HEK293T (cell line): ENCODE results near the gene CELF1.

Source experiments
- CTCF ChIA-PET: fragments of 350-600 bp; formaldehyde crosslinking; extraction: SDS; loops from one replicate; lab custom pipeline; 2021; ENCODE audit warnings: antibody characterized with exemption, inconsistent platforms; lab: Yijun Ruan, JAX
- POLR2A ChIA-PET: fragments of 350-600 bp; formaldehyde crosslinking; extraction: SDS; loops from one replicate; lab custom pipeline; 2020; ENCODE audit warnings: antibody characterized with exemption, inconsistent platforms; lab: Yijun Ruan, JAX
- DNase-seq: peaks from one replicate; pipeline ENCODE4 v3.0.0; 2012; ENCODE audit warnings: mixed read lengths; ENCODE audit errors: extremely low spot score
- ARNT ChIP-seq: fragments of 450-650 bp; IDR thresholded peaks from 2 replicates; pipeline ENCODE4 v1.6.1; 2017; ENCODE audit warnings: mild to moderate bottlenecking
- BHLHE40 ChIP-seq: fragments of 450-650 bp; IDR thresholded peaks from 2 replicates; pipeline ENCODE4 v1.6.1; 2016; ENCODE audit warnings: mild to moderate bottlenecking, moderate library complexity, borderline replicate concordance
- CTBP1 ChIP-seq: fragments of 450-650 bp; IDR thresholded peaks from 2 replicates; pipeline ENCODE4 v1.6.1; 2016; ENCODE audit warnings: borderline replicate concordance
- ELF4 ChIP-seq: fragments of 450-650 bp; IDR thresholded peaks from 2 replicates; pipeline ENCODE4 v1.6.1; 2017; ENCODE audit warnings: antibody characterized with exemption
- FOXA1 ChIP-seq: fragments of 450-650 bp; IDR thresholded peaks from 2 replicates; pipeline ENCODE4 v1.6.1; 2016; ENCODE audit warnings: mild to moderate bottlenecking
- FOXK2 ChIP-seq: fragments of 450-650 bp; IDR thresholded peaks from 2 replicates; pipeline ENCODE4 v1.6.1; 2016; ENCODE audit warnings: mild to moderate bottlenecking
- FOXM1 ChIP-seq: fragments of 450-650 bp; IDR thresholded peaks from 2 replicates; pipeline ENCODE4 v1.6.1; 2017; ENCODE audit warnings: mild to moderate bottlenecking, borderline replicate concordance
- HDGF ChIP-seq: fragments of 450-650 bp; IDR thresholded peaks from 2 replicates; pipeline ENCODE4 v1.6.1; 2017; ENCODE audit warnings: antibody characterized with exemption, borderline replicate concordance
- L3MBTL2 ChIP-seq: fragments of 450-650 bp; conservative IDR thresholded peaks from 2 replicates; pipeline ENCODE4 v1.6.1; 2016; ENCODE audit warnings: mild to moderate bottlenecking
- LEF1 ChIP-seq: fragments of 450-650 bp; IDR thresholded peaks from 2 replicates; pipeline ENCODE4 v1.6.1; 2017; ENCODE audit warnings: mild to moderate bottlenecking, borderline replicate concordance
- NFRKB ChIP-seq: fragments of 450-650 bp; IDR thresholded peaks from 2 replicates; pipeline ENCODE4 v1.6.1; 2016; ENCODE audit warnings: mild to moderate bottlenecking, moderate library complexity
- SP1 ChIP-seq: fragments of 450-650 bp; IDR thresholded peaks from 2 replicates; pipeline ENCODE4 v1.6.1; 2017
- SUZ12 ChIP-seq: fragments of 450-650 bp; IDR thresholded peaks from 2 replicates; pipeline ENCODE4 v1.6.1; 2016; ENCODE audit warnings: mild to moderate bottlenecking
- TARDBP ChIP-seq: fragments of 450-650 bp; IDR thresholded peaks from 2 replicates; pipeline ENCODE4 v1.6.1; 2016
- ZNF384 ChIP-seq: fragments of 450-650 bp; IDR thresholded peaks from 2 replicates; pipeline ENCODE4 v1.6.1; 2016
- TF ChIP-seq, protein P1 (sequence below): fragments of 450-650 bp; IDR thresholded peaks from 2 replicates; pipeline ENCODE4 v1.6.1; 2016

CELF1 gene

GRCh38 chr11:47441421-47441820 is 111.5 kb downstream of the CELF1 start:
- POLR2A ChIA-PET = no interaction called here
- CTCF ChIA-PET = no interaction called here
- no peak for DNase-seq
- TF ChIP-seq SP1 (no peak), L3MBTL2 (no peak), SUZ12 (no peak)
- TF ChIP-seq, protein P1, sequence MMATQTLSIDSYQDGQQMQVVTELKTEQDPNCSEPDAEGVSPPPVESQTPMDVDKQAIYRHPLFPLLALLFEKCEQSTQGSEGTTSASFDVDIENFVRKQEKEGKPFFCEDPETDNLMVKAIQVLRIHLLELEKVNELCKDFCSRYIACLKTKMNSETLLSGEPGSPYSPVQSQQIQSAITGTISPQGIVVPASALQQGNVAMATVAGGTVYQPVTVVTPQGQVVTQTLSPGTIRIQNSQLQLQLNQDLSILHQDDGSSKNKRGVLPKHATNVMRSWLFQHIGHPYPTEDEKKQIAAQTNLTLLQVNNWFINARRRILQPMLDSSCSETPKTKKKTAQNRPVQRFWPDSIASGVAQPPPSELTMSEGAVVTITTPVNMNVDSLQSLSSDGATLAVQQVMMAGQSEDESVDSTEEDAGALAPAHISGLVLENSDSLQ = no peak

DNA sequence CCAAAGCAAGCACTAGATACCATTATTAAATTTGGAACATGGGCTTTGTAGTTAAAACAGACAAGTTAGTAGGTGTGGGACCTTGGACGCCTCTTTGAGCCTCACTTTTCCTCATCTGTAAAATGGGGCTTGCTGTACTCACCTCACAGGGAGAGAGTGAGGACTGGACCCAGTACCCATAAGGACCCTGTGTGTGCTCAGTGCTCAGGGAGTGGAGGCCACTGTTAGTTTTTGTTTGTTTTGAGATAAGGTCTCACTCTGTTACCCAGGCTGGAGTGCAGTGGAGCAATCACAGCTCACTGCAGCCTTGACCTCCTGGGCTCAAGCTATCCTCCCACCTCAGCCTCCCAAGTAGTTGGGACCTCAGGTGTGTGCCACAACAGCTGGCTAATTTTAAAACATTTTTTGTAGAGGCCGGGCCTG is 112.9 kb downstream of the CELF1 start:
- CTCF ChIA-PET = no interaction called here
- TF ChIP-seq TARDBP (no peak), ELF4 (no peak), L3MBTL2 (no peak), FOXA1 (no peak), ARNT (no peak), CTBP1 (no peak), NFRKB (no peak), SP1 (no peak), SUZ12 (no peak), ZNF384 (no peak), FOXM1 (no peak), HDGF (no peak)
- TF ChIP-seq, protein P1 = no peak
- POLR2A ChIA-PET = no interaction called here
- DNase-seq = no peak

DNA sequence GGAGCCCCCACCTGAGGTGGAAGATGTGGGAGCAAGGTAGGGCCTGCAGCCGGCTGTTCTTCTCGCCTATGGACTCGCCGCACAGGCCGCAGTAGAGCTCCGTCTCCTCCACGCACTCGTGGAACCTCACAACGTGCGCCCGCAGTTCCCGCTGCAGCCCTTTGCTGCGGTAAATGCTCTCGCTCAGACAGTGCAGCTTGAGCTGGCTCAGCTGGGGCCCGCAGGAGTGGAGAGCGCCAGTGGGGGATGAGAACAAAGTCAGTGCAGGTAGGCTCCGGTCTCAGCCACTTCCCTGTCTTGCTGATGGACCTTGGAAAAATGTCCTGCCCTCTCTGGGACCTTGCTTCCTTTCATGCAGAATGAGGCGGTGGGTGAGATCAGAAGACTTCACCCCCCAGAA is 114.2 kb downstream of the CELF1 start:
- DNase-seq = no peak
- ChIA-PET POLR2A (interaction anchor here (0.6 kb wide), 1 partner anchor 611 kb away, joined by 3 read pairs; no protein-coding TSS in a partner anchor), CTCF (interaction anchor here (0.7 kb wide), 1 partner anchor 64 kb away, joined by 3 read pairs; no protein-coding TSS in a partner anchor)
- no peak for TF ChIP-seq ARNT
- no peak for TF ChIP-seq NFRKB
- TF ChIP-seq ELF4 = no peak
- TF ChIP-seq, protein P1 = no peak
- no peak for TF ChIP-seq TARDBP
- no peak for TF ChIP-seq BHLHE40
- TF ChIP-seq ZNF384 = no peak
- no peak for TF ChIP-seq SUZ12
- TF ChIP-seq L3MBTL2 = no peak
- no peak for TF ChIP-seq CTBP1
- no peak for TF ChIP-seq SP1
- no peak for TF ChIP-seq LEF1
- TF ChIP-seq FOXA1 = no peak
- no peak for TF ChIP-seq FOXK2
- no peak for TF ChIP-seq FOXM1
- TF ChIP-seq HDGF = no peak

DNA sequence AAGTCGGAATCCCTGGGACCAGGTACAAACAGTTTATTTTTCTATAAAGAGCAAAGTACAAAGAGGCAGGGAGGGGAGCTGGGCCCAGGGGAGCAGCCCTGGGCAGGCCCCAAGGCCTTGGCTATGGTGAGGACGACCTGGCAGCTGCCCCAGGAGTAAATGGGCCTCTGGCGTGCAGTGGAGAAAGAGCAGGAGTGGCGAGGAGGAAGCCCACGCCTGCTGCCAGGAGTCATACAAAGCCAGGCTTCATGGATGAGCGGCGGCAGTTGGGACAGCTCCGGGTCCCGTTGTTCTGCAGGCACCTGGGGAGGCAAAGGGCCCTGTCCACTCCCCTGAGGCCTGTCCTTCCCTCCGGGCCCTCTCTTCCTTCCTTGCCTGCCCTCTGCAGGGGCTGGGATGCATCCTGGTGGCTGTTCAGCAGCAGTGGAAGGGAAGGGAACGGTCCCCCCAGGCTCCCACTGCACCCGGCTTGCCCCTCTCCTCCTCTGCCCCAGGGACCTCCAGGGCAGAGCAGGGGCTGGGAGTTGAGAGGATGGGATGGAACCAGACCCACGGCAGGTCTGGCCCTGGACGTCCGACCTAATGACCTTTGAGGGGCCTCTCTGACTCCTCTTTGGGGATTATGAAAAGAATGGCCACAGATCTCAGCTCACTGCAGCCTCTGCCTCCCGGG is 115.0 kb downstream of the CELF1 start:
- ChIA-PET POLR2A (no interaction called here), CTCF (interaction anchor here (0.7 kb wide), 1 partner anchor 64 kb away, joined by 3 read pairs; no protein-coding TSS in a partner anchor)

DNA sequence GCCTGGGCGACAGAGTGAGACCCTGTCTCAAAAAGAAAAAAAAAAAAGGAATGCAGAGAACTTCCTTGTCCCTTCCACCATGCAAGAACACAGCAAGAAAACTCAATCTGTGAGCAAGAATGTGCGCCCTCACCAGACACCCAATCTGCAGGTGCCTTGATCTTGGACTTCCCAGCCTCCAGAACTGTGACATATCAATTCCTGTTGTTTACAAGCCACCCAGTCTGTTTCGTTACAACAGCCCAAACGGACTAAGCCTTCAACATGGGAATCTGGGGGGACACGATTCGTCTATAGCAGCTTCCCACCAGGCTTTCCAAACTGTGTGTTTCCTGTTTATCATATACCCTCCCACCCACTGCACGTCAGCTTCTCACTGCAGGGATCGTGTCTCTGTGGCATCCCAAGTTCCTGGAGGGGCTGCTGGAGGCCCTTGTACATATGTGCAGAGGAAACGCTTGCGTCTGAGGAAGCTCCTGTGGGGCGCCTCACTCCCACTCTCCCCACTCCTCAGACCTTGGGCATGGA is 115.7 kb downstream of the CELF1 start:
- CTCF ChIA-PET = no interaction called here
- TF ChIP-seq, protein P1 = no peak
- TF ChIP-seq L3MBTL2 = no peak
- no peak for TF ChIP-seq ZNF384
- no peak for TF ChIP-seq SUZ12
- TF ChIP-seq HDGF = no peak
- TF ChIP-seq FOXA1 = no peak
- no peak for TF ChIP-seq TARDBP
- no peak for TF ChIP-seq FOXK2
- no peak for DNase-seq
- POLR2A ChIA-PET = no interaction called here

More for the DNA sequence above, 115.0 kb downstream of the CELF1 start:
- TF ChIP-seq TARDBP (no peak), NFRKB (no peak), ZNF384 (no peak), ARNT (no peak), FOXA1 (no peak), L3MBTL2 (no peak), BHLHE40 (no peak), HDGF (no peak), FOXM1 (no peak)
- DNase-seq = no peak

- TF ChIP-seq L3MBTL2 (no peak), ZNF384 (no peak), NFRKB (no peak), ELF4 (no peak), ARNT (no peak), LEF1 (no peak)
- TF ChIP-seq, protein P1 = no peak
- CTCF ChIA-PET = no interaction called here
- no peak for DNase-seq
- POLR2A ChIA-PET = no interaction called here
These were observed 116.2 kb downstream of the CELF1 start for GRCh38 chr11:47436726-47437125.
